ENCODE measurements around the gene CMSS1.

DNA sequence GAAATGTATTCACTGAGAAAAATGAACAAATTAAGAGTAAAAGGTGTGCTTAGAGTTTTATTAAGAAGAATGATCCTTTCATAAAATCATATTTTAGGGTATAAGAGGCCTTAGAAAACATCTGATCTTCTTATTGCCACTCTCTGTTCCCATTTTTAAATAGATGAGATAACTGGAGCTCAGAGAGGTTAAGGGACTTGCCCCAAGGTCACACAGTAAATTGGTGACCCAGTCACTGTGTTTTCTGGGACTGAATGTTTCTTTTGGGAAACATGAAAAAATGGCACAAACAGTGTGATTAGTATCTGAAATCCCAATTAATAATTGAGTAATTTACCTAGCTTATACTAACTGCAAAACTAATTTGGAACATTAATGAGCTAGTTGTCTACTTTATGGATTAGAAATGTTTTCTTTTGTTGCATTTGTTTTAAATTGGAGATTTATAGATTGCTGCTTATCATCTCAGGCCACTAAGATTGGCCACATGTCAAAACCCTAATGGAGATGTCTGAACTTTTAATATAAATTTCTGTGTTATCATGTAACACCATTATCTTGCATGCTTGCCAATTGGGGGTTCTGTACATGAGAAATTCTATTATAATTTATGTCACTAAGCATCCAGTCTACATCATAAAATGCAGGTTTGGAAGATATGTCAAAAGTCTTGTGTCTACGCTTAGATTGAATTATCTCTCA lies 64.9 kb downstream of the CMSS1 start:
- TF ChIP-seq, protein P1, sequence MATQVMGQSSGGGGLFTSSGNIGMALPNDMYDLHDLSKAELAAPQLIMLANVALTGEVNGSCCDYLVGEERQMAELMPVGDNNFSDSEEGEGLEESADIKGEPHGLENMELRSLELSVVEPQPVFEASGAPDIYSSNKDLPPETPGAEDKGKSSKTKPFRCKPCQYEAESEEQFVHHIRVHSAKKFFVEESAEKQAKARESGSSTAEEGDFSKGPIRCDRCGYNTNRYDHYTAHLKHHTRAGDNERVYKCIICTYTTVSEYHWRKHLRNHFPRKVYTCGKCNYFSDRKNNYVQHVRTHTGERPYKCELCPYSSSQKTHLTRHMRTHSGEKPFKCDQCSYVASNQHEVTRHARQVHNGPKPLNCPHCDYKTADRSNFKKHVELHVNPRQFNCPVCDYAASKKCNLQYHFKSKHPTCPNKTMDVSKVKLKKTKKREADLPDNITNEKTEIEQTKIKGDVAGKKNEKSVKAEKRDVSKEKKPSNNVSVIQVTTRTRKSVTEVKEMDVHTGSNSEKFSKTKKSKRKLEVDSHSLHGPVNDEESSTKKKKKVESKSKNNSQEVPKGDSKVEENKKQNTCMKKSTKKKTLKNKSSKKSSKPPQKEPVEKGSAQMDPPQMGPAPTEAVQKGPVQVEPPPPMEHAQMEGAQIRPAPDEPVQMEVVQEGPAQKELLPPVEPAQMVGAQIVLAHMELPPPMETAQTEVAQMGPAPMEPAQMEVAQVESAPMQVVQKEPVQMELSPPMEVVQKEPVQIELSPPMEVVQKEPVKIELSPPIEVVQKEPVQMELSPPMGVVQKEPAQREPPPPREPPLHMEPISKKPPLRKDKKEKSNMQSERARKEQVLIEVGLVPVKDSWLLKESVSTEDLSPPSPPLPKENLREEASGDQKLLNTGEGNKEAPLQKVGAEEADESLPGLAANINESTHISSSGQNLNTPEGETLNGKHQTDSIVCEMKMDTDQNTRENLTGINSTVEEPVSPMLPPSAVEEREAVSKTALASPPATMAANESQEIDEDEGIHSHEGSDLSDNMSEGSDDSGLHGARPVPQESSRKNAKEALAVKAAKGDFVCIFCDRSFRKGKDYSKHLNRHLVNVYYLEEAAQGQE (IDR thresholded peaks at IDR 0.05; ENCODE audit: insufficient read depth in 1 of 2, low read depth in 2 of 2, low read length in 2 of 2) = no peak
- no peak for TF ChIP-seq SIN3A (IDR thresholded peaks at IDR 0.05; ENCODE audit: borderline replicate concordance, insufficient read depth, low read length)
